ENCODE results near the gene SH3BP2.
"Not testable (repeated sequence)": the region's sequence is repeated elsewhere in the genome, so short reads cannot be mapped to it uniquely, and the experiment has no call there.

The SH3BP2 gene

DNA sequence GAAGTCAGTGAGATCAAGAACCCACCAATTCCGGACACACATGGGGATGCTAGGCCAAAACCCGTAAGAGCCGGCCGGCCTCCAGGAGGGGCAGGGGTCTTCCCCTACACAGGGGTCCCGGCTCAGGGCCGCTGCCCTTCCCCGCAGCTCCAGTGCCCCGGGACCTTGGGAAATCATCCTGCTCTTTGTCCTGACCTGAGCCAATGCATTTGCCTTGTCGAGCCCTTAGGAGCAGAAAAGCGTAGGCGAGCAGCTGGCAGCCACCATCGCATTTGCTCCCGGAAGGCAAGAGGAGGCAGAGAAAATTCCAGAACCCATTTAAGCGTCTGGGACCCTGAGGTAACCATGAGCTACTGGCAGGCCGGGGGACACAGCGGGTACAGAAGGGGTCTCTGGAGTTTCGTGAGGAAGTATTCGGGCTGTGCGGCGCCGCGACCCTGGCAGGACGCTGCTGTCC lies 29.3 kb upstream of the SH3BP2 start:
- FAIRE-seq: no peak

DNA sequence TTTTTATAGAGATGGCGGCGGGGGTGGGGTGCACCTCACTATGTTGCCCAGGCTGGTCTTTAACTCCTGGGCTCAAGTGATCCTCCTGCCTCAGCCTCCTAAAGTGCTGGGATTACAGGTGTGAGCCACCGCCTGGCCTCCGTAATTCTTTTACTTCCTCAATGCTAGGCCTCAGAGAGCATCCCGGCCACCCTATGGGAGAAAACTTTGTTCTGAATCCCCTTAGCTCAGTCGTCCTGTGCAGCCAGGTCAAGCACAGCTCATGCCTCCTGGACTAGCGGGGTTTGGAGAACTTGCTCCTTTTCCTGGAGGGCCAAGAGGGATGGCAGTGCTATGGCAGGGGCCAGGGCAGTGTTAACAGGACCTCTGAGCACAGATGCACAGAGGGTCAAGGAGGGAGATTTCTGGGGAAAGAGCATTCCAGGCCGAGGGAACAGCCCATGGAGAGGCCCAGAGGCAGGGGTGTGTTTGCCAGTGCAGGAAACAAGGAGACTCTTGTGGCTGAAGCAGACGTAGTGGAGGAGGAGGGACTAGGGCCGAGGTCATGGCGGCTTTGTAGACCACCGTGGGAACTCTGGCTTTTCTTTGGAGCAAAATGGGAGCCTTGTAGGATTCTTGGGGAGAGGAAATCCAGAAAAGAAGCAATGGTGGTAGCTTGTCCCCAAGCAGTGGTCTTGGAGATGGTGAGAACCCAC lies 26.9 kb upstream of the SH3BP2 start:
- FAIRE-seq: no peak

DNA sequence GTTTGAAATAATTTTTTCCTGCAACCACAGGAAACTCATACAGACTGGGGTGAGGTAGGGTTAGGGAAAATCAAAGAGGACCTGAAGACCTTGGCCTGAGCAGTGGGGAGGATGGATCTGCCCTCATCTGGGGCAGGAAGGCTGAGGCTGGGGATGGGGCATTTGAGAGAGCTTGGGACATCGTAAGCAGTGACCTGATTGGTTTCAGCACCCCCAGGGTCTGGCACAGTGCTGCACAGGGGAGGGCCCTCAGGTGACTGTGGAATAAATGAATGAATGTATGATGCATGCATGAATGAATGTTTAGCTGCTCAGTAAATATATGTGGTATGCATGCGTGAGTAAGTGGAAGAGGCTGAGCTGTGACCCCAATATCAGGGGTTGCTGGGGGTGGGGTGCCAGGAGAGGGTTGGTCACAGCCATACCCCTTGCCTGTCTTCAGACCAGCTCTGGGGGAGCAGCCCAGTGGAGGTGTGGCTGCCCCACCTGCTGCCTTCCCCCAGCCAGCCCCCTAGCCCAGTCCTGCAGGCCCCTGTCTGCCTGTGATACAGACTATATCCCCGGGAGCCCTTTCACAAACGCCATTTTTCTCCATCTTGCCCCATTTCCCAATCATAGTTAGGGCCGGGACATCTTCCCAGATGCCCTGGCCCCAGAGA lies 25.7 kb upstream of the SH3BP2 start:
- no peak for FAIRE-seq

- no peak for FAIRE-seq
Measured at GRCh38 chr4:2767705-2768074, 25.2 kb upstream of the SH3BP2 start.

DNA sequence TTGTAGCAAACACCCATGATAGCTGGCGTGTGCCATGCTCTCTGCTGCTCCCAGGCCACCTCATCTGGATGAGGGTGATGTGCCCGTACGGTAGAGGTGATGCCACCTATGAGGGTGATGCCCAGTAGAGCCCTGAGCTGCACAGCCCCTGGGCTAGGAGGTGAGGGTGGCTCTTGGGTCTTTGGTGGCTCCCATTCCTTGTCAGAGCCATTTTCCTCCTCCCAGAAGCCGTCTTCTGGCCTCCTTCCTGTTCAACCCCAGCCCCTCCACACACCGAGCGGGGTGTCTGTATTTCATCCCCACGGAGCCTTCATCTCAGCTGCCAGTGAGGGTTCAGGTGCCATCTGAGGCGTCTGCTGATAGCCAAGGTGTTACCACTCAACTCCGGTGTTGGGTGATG lies 24.8 kb upstream of the SH3BP2 start:
- FAIRE-seq: no peak

DNA sequence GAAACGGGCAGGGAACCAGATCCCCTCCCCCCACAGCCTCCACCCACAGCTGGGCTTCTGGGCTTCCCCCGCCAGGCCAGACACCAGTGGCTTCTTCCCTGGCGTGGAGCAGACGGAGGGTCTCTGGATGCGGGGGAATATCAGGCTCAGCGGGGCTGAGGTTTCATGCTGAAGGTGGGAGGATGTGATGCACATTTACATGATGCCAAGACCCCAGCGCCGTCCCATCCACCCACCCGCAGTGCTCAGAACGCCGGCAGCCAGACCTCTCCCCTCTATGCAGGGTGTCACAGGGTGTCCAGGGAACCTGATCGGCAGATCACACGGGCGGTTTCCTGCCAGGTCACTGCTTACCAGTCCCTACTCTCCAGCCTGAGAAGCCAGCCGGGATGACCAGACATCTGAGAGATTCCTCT lies 24.0 kb upstream of the SH3BP2 start:
- FAIRE-seq: no peak

DNA sequence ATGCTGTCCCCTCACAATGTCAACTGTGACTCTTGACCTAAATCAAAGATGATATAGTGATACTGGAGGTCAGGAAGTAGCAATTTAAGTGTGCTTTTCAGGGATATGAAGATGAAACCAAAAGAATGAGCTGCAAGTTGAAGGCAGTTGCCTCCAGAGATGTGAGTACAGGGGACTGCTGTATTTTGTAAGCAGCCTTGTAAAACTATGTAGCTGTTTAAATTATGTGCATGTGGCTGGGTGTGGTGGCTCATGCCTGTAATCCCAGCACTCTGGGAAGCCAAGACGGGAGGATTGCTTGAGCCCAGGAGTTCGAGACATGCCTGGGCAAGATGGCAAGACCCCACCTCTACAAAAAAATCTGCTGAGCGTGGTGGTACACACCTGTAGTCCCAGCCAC lies 21.6 kb upstream of the SH3BP2 start:
- FAIRE-seq: no peak

DNA sequence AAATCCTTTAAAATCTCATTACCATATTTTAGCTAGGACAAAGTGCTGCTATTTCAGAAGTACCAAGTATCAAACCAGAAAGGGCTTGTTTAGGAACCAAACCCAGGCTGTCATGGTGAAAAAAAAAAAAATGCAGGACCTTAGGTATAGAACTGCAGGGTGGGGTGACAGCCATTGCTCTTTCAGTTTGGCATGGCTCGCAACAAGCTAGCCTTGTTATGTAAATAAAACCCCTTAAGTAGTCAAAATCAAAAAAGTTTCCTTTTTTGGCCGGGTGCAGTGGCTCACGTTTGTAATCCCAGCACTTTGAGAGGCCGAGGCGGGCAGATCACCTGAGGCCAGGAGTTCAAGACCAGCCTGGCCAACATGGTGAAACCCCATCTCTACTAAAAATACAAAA lies 12.2 kb upstream of the SH3BP2 start:
- FAIRE-seq: not testable (repeated sequence)

DNA sequence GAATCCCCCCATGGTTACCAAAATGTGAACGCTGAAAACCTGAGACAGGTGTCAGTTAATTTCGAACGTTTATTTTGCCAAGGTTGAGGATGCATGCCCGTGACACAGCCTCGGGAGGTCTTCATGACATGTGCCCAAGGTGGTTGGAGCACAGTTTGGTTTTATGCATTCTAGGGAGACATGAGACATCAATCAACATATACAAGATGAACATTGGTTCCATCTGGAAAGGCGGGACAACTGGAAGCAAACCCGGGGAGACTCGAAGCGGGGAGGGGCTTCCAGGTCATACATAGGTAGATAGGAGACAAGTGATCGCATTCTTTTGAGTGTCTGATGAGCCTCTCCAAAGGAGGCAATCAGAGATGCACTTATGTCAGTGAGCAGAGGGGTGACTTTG lies 11.0 kb upstream of the SH3BP2 start:
- FAIRE-seq: no peak

GRCh38 chr4:2783790-2784189 lies 9.1 kb upstream of the SH3BP2 start:
- no peak for FAIRE-seq

DNA sequence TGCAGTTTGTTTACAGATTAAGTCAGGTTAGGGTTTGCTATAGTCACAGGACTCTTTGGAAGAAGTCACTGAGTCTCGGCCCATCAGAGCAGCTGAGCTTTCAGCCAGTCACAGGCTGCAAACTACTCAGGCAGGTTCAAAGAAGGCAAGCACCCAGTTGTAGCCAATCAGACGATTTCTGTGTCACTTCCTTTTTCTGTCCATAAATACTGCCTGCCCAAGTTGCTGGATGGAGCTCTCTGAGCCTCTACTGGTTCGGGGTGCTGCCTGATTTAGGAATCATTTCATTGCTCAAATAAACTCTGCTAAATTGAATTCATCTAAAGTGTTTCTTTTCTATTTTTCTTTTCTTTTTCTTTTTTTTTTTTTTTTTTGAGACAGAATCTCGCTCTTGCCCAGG lies 7.3 kb upstream of the SH3BP2 start:
- FAIRE-seq: no peak

GRCh38 chr4:2786152-2786671 lies 6.7 kb upstream of the SH3BP2 start:
- no peak for FAIRE-seq

DNA sequence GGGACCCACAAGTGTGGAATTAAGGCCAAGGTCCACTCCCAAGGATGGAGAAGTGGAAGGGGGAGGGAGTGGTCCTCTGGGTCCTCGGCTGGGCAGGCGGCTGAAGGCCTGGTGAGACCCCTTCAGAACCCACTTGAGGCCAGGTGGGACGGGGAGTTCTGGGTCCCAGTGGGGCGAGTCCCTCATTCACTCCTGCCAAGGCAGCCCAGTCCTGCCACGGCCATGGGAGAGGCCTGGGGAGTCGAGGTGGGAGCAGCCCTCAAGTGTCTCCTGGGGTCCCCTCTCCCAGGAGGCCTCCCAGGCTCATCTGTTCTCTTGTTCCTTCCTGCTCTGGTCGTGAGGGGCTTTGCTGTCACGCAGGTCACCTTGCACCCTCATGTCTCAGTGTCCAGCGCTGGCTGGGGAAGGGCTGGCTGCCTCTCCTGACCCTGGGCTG lies 6.1 kb upstream of the SH3BP2 start:
- FAIRE-seq: no peak

GRCh38 chr4:2787230-2788100 lies 5.4 kb upstream of the SH3BP2 start:
- no peak for FAIRE-seq

GRCh38 chr4:2788101-2788500 lies 4.8 kb upstream of the SH3BP2 start:
- no peak for FAIRE-seq

GRCh38 chr4:2788532-2789103 lies 4.3 kb upstream of the SH3BP2 start:
- FAIRE-seq: no peak

GRCh38 chr4:2789351-2789750 lies 3.5 kb upstream of the SH3BP2 start:
- no peak for FAIRE-seq

DNA sequence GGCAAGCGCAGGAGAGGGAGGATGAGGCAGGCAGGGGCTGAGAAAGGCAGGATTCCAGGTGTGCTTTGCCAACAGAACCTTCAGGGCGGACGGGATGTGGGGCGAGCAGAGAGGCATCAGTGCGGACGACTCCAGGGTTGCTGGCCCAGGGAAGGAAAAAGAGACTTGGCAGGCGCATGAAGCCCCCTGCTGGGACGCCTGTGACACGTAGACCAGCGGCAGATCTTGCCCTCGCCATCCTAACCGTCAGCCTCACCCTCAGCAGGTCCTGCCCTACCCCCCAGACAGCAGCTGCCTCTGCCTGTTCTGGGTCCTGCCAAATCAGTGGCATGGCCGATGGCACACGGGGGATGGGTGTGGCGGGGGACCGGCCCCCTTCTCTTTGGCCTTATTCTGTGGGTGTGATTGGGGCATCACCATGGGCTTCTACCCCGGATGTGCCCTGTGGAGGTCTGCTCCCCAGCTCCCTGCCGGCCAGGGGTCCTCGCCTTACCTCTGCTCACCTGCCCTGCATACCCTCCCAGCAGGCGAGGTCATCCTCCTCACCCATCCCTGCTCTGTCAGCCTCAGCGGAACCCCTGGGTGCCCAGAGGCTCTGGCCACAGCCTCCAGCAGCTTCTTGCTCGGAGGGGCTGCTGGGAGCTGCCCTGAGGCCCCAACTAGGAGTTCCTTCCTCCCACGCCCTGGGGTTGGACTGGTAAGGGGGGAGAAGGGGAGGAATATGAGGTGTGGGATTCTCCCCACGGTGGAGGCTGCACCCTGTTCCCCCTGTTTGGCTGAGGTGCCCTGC lies 2.9 kb upstream of the SH3BP2 start:
- no peak for FAIRE-seq

DNA sequence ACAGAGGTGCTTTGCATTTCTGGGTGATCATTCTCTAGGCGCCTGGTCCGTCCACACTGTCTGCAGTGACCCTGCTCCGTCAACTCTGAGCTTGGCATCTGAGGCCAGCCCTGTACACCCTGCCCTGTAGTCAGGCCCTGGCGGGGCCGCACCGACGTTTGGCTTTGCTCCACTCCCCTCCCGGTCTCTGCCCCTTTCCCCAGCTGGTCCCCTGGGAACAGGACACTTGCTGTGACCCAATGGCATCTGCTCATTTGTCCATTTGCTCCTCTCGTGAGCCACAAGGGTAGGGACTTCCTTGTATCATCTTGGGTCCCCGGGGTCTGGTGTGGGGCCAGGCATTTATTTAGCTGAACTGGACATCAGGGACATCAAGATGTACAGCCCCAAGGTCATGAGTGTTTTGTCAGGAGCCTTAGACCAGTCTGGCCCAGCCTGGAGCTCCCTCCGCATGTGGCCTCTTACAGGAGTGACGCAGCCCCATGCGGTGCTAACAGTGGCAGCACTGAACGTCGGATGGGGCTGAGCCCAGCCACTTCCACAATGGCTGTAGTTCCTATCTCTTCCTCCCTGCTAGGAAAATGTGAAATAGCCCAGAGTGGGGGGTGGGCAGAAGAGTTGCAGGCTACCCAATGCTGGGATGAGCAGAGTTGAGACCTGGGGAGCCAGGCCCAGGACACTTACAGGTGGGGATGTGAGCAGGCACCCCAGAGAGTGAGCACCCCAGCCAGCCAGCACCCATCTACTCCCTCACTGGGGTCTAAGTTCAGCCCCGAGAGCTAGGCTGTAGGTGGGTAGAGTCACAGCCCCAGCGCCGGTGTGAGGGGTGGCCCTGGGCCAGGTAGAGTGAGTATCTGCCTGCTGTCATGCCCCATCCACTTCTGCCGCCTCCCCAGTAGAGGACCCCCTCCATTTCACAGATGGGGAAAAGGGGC lies 2.0 kb upstream of the SH3BP2 start:
- no peak for FAIRE-seq

DNA sequence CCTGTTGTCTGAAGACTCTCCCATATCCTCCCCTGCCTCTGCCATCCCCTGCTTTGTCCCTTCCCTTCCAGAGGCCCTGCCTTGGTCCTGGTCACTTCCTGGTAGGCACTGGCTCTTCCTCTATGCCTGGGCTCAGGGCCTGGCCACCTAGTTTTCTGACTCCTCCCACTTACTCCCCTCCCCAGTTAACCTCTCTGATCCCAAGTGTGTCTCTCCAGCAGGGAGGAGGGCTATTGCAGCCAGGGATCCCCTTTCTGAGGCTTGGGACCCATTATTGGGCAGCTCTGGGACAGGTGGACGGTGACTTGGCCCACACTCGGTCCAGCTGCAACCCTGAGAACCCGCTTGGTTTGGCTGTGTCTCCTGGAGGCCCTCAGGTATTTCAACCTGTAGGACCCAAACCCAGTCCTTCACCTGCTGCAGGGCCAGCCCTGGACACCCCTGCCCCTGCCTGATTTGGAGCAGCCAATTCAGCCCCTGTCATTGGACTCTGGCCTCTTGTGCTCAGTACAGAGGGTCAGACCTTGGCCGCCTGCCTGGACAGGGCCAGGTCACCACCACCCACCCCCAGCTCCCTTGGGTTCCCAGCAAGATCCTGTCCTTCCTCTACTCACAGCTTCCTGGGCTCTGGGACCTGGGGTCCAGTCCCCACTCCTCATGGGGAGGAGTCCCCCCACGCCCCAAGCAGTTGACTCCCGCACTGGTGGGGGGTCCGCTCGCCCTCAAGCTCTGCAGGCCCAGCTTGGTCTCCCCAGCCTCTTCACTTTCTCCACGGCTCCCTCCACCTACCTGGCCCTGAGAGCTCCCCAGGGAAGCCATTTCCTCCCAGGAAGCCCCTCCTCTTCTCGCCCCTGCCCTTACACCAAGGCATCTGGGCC lies 1.1 kb upstream of the SH3BP2 start:
- FAIRE-seq: no peak

Measured in endometrium (tissue), 2 donors.